Prostate gland (tissue), 2 donors: ENCODE measurements around the gene TROAP. TPM values are rescaled to one million over a fixed set of nuclear protein-coding genes. Genes with fewer than 3 reads are reported as not detected.

Experiments used
- DNase-seq: peaks from one replicate; pipeline ENCODE4 v3.0.0-alpha.2; 2019; ENCODE audit warnings: low spot score
- H3K27ac ChIP-seq, 2 donors: fragments of 200-600 bp; sonication (generic); 2 replicates each; pipeline ENCODE4 v1.5.1; 2017 to 2019
- H3K27me3 ChIP-seq: fragments of 200-600 bp; sonication (generic); replicated peaks from 2 replicates; pipeline ENCODE4 v1.5.1; 2019; ENCODE audit not compliant: insufficient read depth
- H3K36me3 ChIP-seq, 2 donors: fragments of 200-600 bp; sonication (generic); 1 replicate in 1 of 2; 2 replicates in 1 of 2; pipeline versions ENCODE4 v1.5.1 to v1.8.1; 2017 to 2019
- H3K4me1 ChIP-seq: fragments of 200-600 bp; sonication (generic); replicated peaks from 2 replicates; pipeline ENCODE4 v1.5.1; 2019
- H3K4me3 ChIP-seq, 2 donors: fragments of 200-600 bp; sonication (generic); 2 replicates each; pipeline ENCODE4 v1.5.1; 2017 to 2019
- H3K9me3 ChIP-seq: fragments of 200-600 bp; sonication (generic); 2 replicates; pipeline ENCODE4 v1.5.1; 2017
- POLR2A ChIP-seq: fragments of 450-650 bp; IDR thresholded peaks from one replicate; pipeline ENCODE4 v1.6.1; 2016; ENCODE audit warnings: antibody characterized with exemption, mild to moderate bottlenecking
- POLR2AphosphoS5 ChIP-seq: sonication (generic); formaldehyde crosslinking; IDR thresholded peaks from one replicate; pipeline ENCODE4 v1.6.1; 2017; ENCODE audit warnings: antibody characterized with exemption
- WGBS: methylation state at CpG from one replicate; pipeline ENCODE4 v1.1.5; 2018; 5-methylcytosine and 5-hydroxymethylcytosine counted together
- intact Hi-C: fragments of 100-400 bp; cut with DNase I; formaldehyde crosslinking; loops from one replicate; pipeline ENCODE4 v1.14.2; 2022
- total RNA-seq, 2 donors: library from RNA; depleted of rRNA; stranded (reverse); fragments of >200 nt; gene quantifications; one replicate each; pipeline ENCODE4 v1.1.0, GENCODE V29; 2016
- TF ChIP-seq, protein P1 (sequence below), 4 experiments: fragments of 200-600 bp in 2 of 4; fragments of 450-650 bp in 2 of 4; sonication (generic) in 2 of 4; IDR thresholded peaks; 1 replicate in 3 of 4; 2 replicates in 1 of 4; pipeline ENCODE4 v1.5.1; 2016 to 2019; ENCODE audit warnings: antibody characterized with exemption in 4 of 4, mild to moderate bottlenecking in 2 of 4, moderate library complexity in 2 of 4

Gene TROAP
- total RNA-seq, 2 donors from 2014 or later = 0.46 to 5.2 TPM

- Histone ChIP-seq H3K4me1 (peaks cover 29% of the 10 kb centered on the region), H3K27ac (no peak overlapping the region), H3K4me3 (peak overlapping the region; percentile 13 to 29), H3K27me3 (peaks cover 11% of the 10 kb centered on the region), H3K36me3 (no peaks in the 10 kb centered on the region), H3K9me3 (no peaks in the 10 kb centered on the region)
- peak; percentile 51 for DNase-seq
- TF ChIP-seq POLR2AphosphoS5 (peak; percentile 39), POLR2A (no peak)
- TF ChIP-seq, protein P1, sequence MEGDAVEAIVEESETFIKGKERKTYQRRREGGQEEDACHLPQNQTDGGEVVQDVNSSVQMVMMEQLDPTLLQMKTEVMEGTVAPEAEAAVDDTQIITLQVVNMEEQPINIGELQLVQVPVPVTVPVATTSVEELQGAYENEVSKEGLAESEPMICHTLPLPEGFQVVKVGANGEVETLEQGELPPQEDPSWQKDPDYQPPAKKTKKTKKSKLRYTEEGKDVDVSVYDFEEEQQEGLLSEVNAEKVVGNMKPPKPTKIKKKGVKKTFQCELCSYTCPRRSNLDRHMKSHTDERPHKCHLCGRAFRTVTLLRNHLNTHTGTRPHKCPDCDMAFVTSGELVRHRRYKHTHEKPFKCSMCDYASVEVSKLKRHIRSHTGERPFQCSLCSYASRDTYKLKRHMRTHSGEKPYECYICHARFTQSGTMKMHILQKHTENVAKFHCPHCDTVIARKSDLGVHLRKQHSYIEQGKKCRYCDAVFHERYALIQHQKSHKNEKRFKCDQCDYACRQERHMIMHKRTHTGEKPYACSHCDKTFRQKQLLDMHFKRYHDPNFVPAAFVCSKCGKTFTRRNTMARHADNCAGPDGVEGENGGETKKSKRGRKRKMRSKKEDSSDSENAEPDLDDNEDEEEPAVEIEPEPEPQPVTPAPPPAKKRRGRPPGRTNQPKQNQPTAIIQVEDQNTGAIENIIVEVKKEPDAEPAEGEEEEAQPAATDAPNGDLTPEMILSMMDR (IDR thresholded peaks at IDR 0.05) = peak; percentile 81 to 90 (median 84)
- intact Hi-C loops = no loop called here
- WGBS = 9% methylated on average over 37 of the region's 37 CpGs
These were observed 24.5 kb downstream of the TROAP start for GRCh38 chr12:49347311-49348193.

- H3K27ac ChIP-seq = no peak overlapping the region
- TF ChIP-seq, protein P1 (IDR thresholded peaks at IDR 0.05) = no peak
- no peaks in the 10 kb centered on the region for H3K9me3 ChIP-seq
- no peak overlapping the region for H3K4me3 ChIP-seq
- no peak for DNase-seq
- peaks cover 11% of the 10 kb centered on the region for H3K27me3 ChIP-seq
- H3K4me1 ChIP-seq = peaks cover 25% of the 10 kb centered on the region
- intact Hi-C loops = no loop called here
- no peaks in the 10 kb centered on the region for H3K36me3 ChIP-seq
- 99% methylated on average over 5 of the region's 5 CpGs for WGBS
These were observed 25.7 kb downstream of the TROAP start for GRCh38 chr12:49348781-49349180.

DNA sequence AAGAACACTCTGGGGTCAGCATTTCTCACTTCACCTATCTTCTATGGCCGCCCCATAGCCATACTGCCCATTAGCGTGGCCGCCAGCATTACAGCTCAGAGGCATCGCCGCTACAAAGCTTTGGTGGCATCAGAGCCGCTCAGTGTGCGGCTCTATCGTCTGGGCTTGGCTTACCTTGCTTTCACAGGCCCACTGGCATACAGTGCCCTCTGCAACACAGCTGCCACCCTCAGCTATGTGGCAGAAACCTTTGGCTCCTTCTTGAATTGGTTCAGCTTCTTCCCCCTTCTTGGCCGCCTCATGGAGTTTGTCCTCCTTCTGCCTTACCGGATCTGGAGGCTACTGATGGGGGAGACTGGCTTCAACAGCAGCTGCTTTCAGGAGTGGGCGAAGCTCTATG, 26.2 kb downstream of the TROAP start:
- intact Hi-C loops = no loop called here
- Histone ChIP-seq H3K4me1 (peaks cover 25% of the 10 kb centered on the region), H3K27me3 (peaks cover 11% of the 10 kb centered on the region), H3K9me3 (no peaks in the 10 kb centered on the region), H3K36me3 (no peaks in the 10 kb centered on the region), H3K27ac (no peak overlapping the region), H3K4me3 (no peak overlapping the region)
- no peak for TF ChIP-seq POLR2A
- TF ChIP-seq, protein P1 (IDR thresholded peaks at IDR 0.05) = no peak
- no peak for TF ChIP-seq POLR2AphosphoS5
- 94% methylated on average over 11 of the region's 11 CpGs for WGBS
- DNase-seq = no peak

- TF ChIP-seq POLR2AphosphoS5 = no peak
- intact Hi-C loops = no loop called here
- Histone ChIP-seq H3K9me3 (no peaks in the 10 kb centered on the region), H3K36me3 (no peaks in the 10 kb centered on the region), H3K4me1 (peaks cover under 1% of the 10 kb centered on the region), H3K27me3 (no peaks in the 10 kb centered on the region), H3K4me3 (no peak overlapping the region), H3K27ac (no peak overlapping the region)
- WGBS = 83% methylated on average over 2 of the region's 2 CpGs
- DNase-seq = no peak
These were observed 29.3 kb downstream of the TROAP start for GRCh38 chr12:49352351-49352750.

DNA sequence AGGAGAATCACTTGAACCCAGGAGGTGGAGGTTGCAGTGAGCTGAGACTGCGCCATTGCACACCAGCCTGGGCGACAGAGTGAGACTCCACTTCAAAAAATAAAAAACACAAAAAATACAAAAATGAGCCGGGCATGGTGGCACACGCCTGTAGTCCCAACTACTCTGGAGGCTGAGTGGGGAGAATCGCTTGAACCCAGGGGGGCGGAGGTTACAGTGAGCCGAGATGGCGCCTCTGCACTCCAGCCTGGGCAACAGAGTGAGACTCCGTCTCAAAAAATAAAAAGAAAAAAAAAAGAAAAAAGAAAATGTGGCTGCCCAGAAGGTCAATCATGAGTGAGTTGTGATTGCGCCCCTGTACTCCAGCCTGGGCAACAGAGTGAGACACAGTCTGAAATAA, 32.9 kb downstream of the TROAP start:
- H3K36me3 ChIP-seq = no peaks in the 10 kb centered on the region
- WGBS = 97% methylated on average over 10 of the region's 10 CpGs
- intact Hi-C loops = loop anchor here (5.0 kb wide), 1 partner anchor 156 kb away; no protein-coding TSS in a partner anchor
- H3K4me3 ChIP-seq = no peak overlapping the region
- H3K9me3 ChIP-seq = no peaks in the 10 kb centered on the region
- no peaks in the 10 kb centered on the region for H3K27me3 ChIP-seq
- no peak overlapping the region for H3K27ac ChIP-seq
- no peak for DNase-seq
- H3K4me1 ChIP-seq = no peaks in the 10 kb centered on the region
- TF ChIP-seq POLR2A (no peak), POLR2AphosphoS5 (no peak)
- TF ChIP-seq, protein P1 (IDR thresholded peaks at IDR 0.05) = no peak
